Choroid plexus epithelial cell (primary cell): ENCODE results near the gene HMCN2.

Experiments
- DNase-seq: peaks from one replicate; pipeline ENCODE4 v3.0.0-alpha.2; 2010; ENCODE audit warnings: low read depth
- H3K4me3 ChIP-seq: 2 replicates; pipeline ENCODE4 v1.5.1; 2011; ENCODE audit warnings: low read depth, mild to moderate bottlenecking, control low read depth, low read length, moderate library complexity
- CTCF ChIP-seq: conservative IDR thresholded peaks from 2 replicates; pipeline ENCODE4 v1.5.1; 2011; ENCODE audit warnings: low read depth, mild to moderate bottlenecking, control low read depth, inconsistent platforms, low read length, moderate library complexity

HMCN2 gene

GRCh38 chr9:130451509-130452388 is 186.2 kb downstream of the HMCN2 start:
- TF ChIP-seq CTCF = peak; percentile 70

GRCh38 chr9:130452835-130453234 is 187.3 kb downstream of the HMCN2 start:
- TF ChIP-seq CTCF = no peak
- H3K4me3 ChIP-seq = no peak overlapping the region
- no peak for DNase-seq

More at GRCh38 chr9:130451509-130452388, 186.2 kb downstream of the HMCN2 start:
- DNase-seq = peak; percentile 99
- H3K4me3 ChIP-seq = no peak overlapping the region

GRCh38 chr9:130453487-130453886 is 187.9 kb downstream of the HMCN2 start:
- TF ChIP-seq CTCF = no peak
- DNase-seq = peak; percentile 73
- no peak overlapping the region for H3K4me3 ChIP-seq

GRCh38 chr9:130454096-130454811 is 188.7 kb downstream of the HMCN2 start:
- H3K4me3 ChIP-seq = no peak overlapping the region
- TF ChIP-seq CTCF = no peak
- no peak for DNase-seq

- no peak for DNase-seq
- no peak overlapping the region for H3K4me3 ChIP-seq
- no peak for TF ChIP-seq CTCF
Measured at GRCh38 chr9:130454812-130455325, 189.3 kb downstream of the HMCN2 start.

- H3K4me3 ChIP-seq = no peak overlapping the region
- DNase-seq = no peak
- no peak for TF ChIP-seq CTCF
Measured at GRCh38 chr9:130458027-130458803, 192.7 kb downstream of the HMCN2 start.
